Hepatocyte (in vitro differentiated cells): ENCODE data around the gene ENG.

ENCODE experiments used
- EZH2 ChIP-seq: fragments of 200-600 bp; sonication (generic); IDR thresholded peaks from 2 replicates; pipeline ENCODE4 v1.6.1; 2016; ENCODE audit warnings: antibody characterized with exemption, mild to moderate bottlenecking, borderline replicate concordance
- EZH2phosphoT487 ChIP-seq: fragments of 200-600 bp; sonication (generic); IDR thresholded peaks from one replicate; pipeline ENCODE4 v1.6.1; 2018; ENCODE audit warnings: antibody characterized with exemption, mild to moderate bottlenecking, low read depth, moderate library complexity; ENCODE audit not compliant: unreplicated experiment, severe bottlenecking
- TF ChIP-seq, protein P1 (sequence below): fragments of 200-600 bp; sonication (generic); IDR thresholded peaks from 2 replicates; pipeline ENCODE4 v1.5.1; 2016; ENCODE audit warnings: antibody characterized with exemption, mild to moderate bottlenecking; ENCODE audit not compliant: poor library complexity

- TF ChIP-seq EZH2 (no peak), EZH2phosphoT487 (no peak)
- TF ChIP-seq, protein P1, sequence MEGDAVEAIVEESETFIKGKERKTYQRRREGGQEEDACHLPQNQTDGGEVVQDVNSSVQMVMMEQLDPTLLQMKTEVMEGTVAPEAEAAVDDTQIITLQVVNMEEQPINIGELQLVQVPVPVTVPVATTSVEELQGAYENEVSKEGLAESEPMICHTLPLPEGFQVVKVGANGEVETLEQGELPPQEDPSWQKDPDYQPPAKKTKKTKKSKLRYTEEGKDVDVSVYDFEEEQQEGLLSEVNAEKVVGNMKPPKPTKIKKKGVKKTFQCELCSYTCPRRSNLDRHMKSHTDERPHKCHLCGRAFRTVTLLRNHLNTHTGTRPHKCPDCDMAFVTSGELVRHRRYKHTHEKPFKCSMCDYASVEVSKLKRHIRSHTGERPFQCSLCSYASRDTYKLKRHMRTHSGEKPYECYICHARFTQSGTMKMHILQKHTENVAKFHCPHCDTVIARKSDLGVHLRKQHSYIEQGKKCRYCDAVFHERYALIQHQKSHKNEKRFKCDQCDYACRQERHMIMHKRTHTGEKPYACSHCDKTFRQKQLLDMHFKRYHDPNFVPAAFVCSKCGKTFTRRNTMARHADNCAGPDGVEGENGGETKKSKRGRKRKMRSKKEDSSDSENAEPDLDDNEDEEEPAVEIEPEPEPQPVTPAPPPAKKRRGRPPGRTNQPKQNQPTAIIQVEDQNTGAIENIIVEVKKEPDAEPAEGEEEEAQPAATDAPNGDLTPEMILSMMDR = peak; percentile 96
Measured at GRCh38 chr9:127785023-127785932, 69.2 kb downstream of the ENG start.
